PC-3 (cell line): ENCODE measurements around the gene CACNA1E. TPM values are rescaled to one million over a fixed set of nuclear protein-coding genes. Genes with fewer than 3 reads are reported as not detected.
A peak's percentile ranks its signal among the peaks of the same experiment; 100 is the strongest.

ENCODE experiments used
- ATAC-seq: fragments of 200-7000 bp; cut with Tn5 transposase; 2 replicates; pipeline ENCODE4 v1.9.1; 2020; ENCODE audit warnings: mild to moderate bottlenecking, moderate library complexity
- BruUV-seq: library from RNA; stranded (reverse); fragments of 400-500 nt; replicated peaks from 2 replicates; lab custom pipeline; 2021; lab: Mats Ljungman, UMichigan
- CTCF ChIA-PET: fragments of 300-600 bp; sonication (Branson Sonifier 250); formaldehyde crosslinking; loops from one replicate; lab custom pipeline; 2022; ENCODE audit warnings: antibody characterized with exemption; lab: Charles Lee
- POLR2A ChIA-PET: fragments of 300-600 bp; sonication (Branson Sonifier 250); formaldehyde crosslinking; loops from one replicate; lab custom pipeline; 2022; ENCODE audit warnings: antibody characterized with exemption; ENCODE audit not compliant: unreplicated experiment; lab: Charles Lee
- DNase-seq: peaks from one replicate; pipeline ENCODE4 v3.0.0-alpha.2; 2015
- H2AFZ ChIP-seq: fragments of 300-600 bp; sonication (generic); 2 replicates; pipeline ENCODE4 v1.6.0; 2016; ENCODE audit warnings: antibody characterized with exemption, low read length
- H3F3A ChIP-seq: fragments of 300-600 bp; sonication (generic); one replicate; pipeline ENCODE4 v1.6.0; 2017; ENCODE audit warnings: antibody characterized with exemption, low read length, control low read depth, mild to moderate bottlenecking; ENCODE audit not compliant: unreplicated experiment
- H3K27ac ChIP-seq: fragments of 300-600 bp; sonication (generic); 2 replicates; pipeline ENCODE4 v1.5.1; 2016; ENCODE audit warnings: mild to moderate bottlenecking, low read length
- H3K27me3 ChIP-seq: fragments of 300-600 bp; sonication (generic); 2 replicates; pipeline ENCODE4 v1.6.1; 2016; ENCODE audit warnings: low read length, mixed read lengths
- H3K36me3 ChIP-seq: fragments of 300-600 bp; sonication (generic); 2 replicates; pipeline ENCODE4 v1.6.1; 2016; ENCODE audit warnings: low read depth, mixed run types, low read length, mixed read lengths
- H3K4me1 ChIP-seq: fragments of 300-600 bp; sonication (generic); 2 replicates; pipeline ENCODE4 v1.5.1; 2016; ENCODE audit warnings: low read length; ENCODE audit not compliant: insufficient read depth
- H3K4me2 ChIP-seq: fragments of 300-600 bp; sonication (generic); 2 replicates; pipeline ENCODE4 v1.6.0; 2016; ENCODE audit warnings: low read length
- H3K4me3 ChIP-seq: fragments of 300-600 bp; sonication (generic); 2 replicates; pipeline ENCODE4 v1.5.1; 2016; ENCODE audit warnings: mild to moderate bottlenecking, low read length, mixed read lengths
- H3K79me2 ChIP-seq: fragments of 300-600 bp; sonication (generic); 2 replicates; pipeline ENCODE4 v1.6.1; 2017; ENCODE audit warnings: low read length, mixed read lengths
- H3K9ac ChIP-seq: fragments of 300-600 bp; sonication (generic); 2 replicates; pipeline ENCODE4 v1.6.0; 2016; ENCODE audit warnings: mild to moderate bottlenecking, low read length
- H3K9me2 ChIP-seq: fragments of 300-600 bp; sonication (generic); replicated peaks from 2 replicates; pipeline ENCODE4 v1.6.1; 2016; ENCODE audit warnings: mixed run types, low read length, mixed read lengths
- H3K9me3 ChIP-seq: fragments of 300-600 bp; sonication (generic); 2 replicates; pipeline ENCODE4 v1.6.1; 2016; ENCODE audit warnings: low read length, mixed read lengths
- H4K20me1 ChIP-seq: fragments of 300-600 bp; sonication (generic); 2 replicates; pipeline ENCODE4 v1.6.1; 2016; ENCODE audit warnings: low read length, mixed read lengths
- EZH2 ChIP-seq: fragments of 300-600 bp; sonication (generic); IDR thresholded peaks from one replicate; pipeline ENCODE4 v1.6.1; 2017; ENCODE audit warnings: antibody characterized with exemption, mild to moderate bottlenecking, low read length; ENCODE audit not compliant: unreplicated experiment
- EZH2phosphoT487 ChIP-seq: fragments of 300-600 bp; sonication (generic); IDR thresholded peaks from 2 replicates; pipeline ENCODE4 v1.6.1; 2018; ENCODE audit warnings: mild to moderate bottlenecking, antibody characterized with exemption, low read length, borderline replicate concordance
- intact Hi-C: fragments of 100-400 bp; cut with micrococcal nuclease; formaldehyde crosslinking; loops from 2 replicates; pipeline ENCODE4 v1.9.0; 2023
- total RNA-seq: library from RNA; depleted of rRNA; stranded (reverse); fragments of >200 nt; gene quantifications from 2 replicates; pipeline ENCODE4 v1.2.3, GENCODE V29; 2014
- TF ChIP-seq, protein P1 (sequence below): fragments of 300-600 bp; sonication (generic); conservative IDR thresholded peaks from 2 replicates; pipeline ENCODE4 v1.5.1; 2017; ENCODE audit warnings: antibody characterized with exemption, low read depth, mild to moderate bottlenecking, low read length

CACNA1E gene
- total RNA-seq, 1 experiment from 2014 or later: not detected

DNA sequence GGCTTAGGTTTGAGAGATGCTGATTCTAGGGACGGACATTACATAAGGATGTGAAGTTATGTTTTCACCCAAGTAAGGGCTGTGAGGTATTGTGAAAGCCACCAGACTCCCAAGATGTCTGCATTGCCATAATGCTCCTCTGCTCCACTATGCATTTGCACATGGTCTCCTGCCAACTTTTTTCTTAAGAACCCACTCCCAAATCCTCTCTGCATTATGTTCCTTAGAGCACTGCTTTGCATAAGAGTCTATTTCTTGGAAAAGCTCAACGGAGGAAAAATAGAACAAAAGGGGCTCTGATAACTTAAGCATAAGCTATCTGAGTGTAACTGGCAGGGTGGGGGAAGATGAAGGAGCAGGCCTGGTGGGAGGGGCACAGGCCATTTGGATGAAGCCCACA lies 5.0 kb upstream of the CACNA1E start:
- CTCF ChIA-PET: interaction anchor here (1.6 kb wide), 1 partner anchor 603 kb away, joined by 7 read pairs; no protein-coding TSS in a partner anchor
- DNase-seq (no peak), ATAC-seq (no peak)
- Histone ChIP-seq H3K27me3 (peaks cover 24% of the 10 kb centered on the region), H2AFZ (no peak overlapping the region), H3K4me3 (no peak overlapping the region), H3K36me3 (no peaks in the 10 kb centered on the region), H3K4me1 (no peaks in the 10 kb centered on the region), H4K20me1 (no peaks in the 10 kb centered on the region), H3K79me2 (no peaks in the 10 kb centered on the region), H3K9me3 (no peaks in the 10 kb centered on the region), H3K4me2 (no peak overlapping the region), H3K9ac (no peak overlapping the region), H3K27ac (no peak overlapping the region), H3K9me2 (no peaks in the 10 kb centered on the region), H3F3A (no peaks in the 10 kb centered on the region)
- POLR2A ChIA-PET: no interaction called here
- intact Hi-C loops: no loop called here
- BruUV-seq: no TSS peak
- TF ChIP-seq EZH2phosphoT487 (no peak), EZH2 (no peak)
- TF ChIP-seq, protein P1, sequence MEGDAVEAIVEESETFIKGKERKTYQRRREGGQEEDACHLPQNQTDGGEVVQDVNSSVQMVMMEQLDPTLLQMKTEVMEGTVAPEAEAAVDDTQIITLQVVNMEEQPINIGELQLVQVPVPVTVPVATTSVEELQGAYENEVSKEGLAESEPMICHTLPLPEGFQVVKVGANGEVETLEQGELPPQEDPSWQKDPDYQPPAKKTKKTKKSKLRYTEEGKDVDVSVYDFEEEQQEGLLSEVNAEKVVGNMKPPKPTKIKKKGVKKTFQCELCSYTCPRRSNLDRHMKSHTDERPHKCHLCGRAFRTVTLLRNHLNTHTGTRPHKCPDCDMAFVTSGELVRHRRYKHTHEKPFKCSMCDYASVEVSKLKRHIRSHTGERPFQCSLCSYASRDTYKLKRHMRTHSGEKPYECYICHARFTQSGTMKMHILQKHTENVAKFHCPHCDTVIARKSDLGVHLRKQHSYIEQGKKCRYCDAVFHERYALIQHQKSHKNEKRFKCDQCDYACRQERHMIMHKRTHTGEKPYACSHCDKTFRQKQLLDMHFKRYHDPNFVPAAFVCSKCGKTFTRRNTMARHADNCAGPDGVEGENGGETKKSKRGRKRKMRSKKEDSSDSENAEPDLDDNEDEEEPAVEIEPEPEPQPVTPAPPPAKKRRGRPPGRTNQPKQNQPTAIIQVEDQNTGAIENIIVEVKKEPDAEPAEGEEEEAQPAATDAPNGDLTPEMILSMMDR: no peak

DNA sequence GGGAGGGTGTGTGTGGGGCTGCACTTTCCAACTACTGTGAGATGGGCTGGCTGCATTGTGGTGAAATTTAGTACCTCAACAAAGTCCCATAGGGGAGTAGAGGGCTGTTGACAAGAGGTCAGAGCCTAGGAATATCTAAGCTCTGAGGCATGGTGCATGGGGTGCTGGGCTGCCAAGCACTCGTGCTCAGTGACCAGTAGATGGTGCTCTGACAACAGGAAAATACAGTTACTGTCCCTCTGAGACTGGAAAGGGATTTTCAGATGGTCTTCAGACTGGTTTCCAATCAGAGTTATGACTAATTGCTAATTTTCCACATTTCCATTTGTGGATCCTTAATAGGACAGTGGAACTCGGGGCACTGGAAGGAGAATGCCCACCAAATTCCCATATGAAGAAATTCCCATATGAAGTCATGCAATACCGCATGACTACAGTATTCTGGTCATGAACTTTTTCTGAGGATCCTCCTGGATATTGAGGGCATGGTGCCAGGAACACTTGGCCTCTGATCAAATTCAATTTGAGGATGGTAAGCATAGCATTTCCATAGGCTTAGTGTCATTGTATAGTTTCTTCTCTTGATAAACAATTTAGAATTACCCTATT lies 4.1 kb upstream of the CACNA1E start:
- Histone ChIP-seq H3K9me2 (no peaks in the 10 kb centered on the region), H3K4me1 (no peaks in the 10 kb centered on the region), H2AFZ (no peak overlapping the region), H4K20me1 (no peaks in the 10 kb centered on the region), H3K4me2 (no peak overlapping the region), H3F3A (no peaks in the 10 kb centered on the region), H3K79me2 (no peaks in the 10 kb centered on the region), H3K27ac (no peak overlapping the region), H3K36me3 (no peaks in the 10 kb centered on the region), H3K4me3 (no peak overlapping the region), H3K9ac (no peak overlapping the region), H3K9me3 (no peaks in the 10 kb centered on the region), H3K27me3 (peaks cover 29% of the 10 kb centered on the region)
- CTCF ChIA-PET: interaction anchor here (0.6 to 1.6 kb wide), 3 partner anchors 575 to 603 kb away, joined by 3 to 7 read pairs (median 3); no protein-coding TSS in a partner anchor
- ATAC-seq (peak; percentile 83), DNase-seq (peak; percentile 63)
- TF ChIP-seq EZH2 (no peak), EZH2phosphoT487 (no peak)
- TF ChIP-seq, protein P1: peak; percentile 71
- intact Hi-C loops: loop anchor here (1.0 kb wide), 2 partner anchors 197 to 458 kb away; no protein-coding TSS in a partner anchor
- POLR2A ChIA-PET: no interaction called here
- BruUV-seq: no TSS peak

DNA sequence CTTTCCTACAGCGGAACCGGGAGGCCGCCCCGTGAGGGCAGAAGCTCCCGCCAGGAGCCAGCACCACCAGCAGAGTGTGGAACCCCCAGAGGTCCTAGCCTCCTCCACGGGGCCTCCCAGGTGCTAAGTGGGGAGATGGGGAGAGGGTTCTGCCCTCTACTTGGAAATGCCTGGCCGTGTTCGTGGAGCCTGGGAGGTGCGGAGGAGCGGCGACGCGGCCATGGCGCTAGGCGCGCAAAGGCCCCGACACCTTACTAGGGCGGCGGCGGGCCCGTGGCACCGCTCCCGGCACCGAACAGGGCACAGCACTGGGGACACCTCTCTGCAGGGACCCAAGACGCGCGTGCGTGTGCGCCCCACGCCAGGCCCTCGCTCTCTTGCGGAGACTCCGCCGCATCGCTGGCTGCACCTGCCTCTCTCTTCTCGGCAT lies 1.3 kb upstream of the CACNA1E start:
- Histone ChIP-seq H3K4me2 (no peak overlapping the region), H3K27ac (no peak overlapping the region), H3K4me1 (no peaks in the 10 kb centered on the region), H3K27me3 (peaks cover 57% of the 10 kb centered on the region), H3F3A (no peaks in the 10 kb centered on the region), H3K9me2 (no peaks in the 10 kb centered on the region), H2AFZ (no peak overlapping the region), H3K9ac (no peak overlapping the region), H3K36me3 (no peaks in the 10 kb centered on the region), H3K4me3 (no peak overlapping the region), H4K20me1 (no peaks in the 10 kb centered on the region), H3K9me3 (no peaks in the 10 kb centered on the region), H3K79me2 (no peaks in the 10 kb centered on the region)
- intact Hi-C loops: no loop called here
- no peak for ATAC-seq
- no peak for DNase-seq
- BruUV-seq: no TSS peak
- TF ChIP-seq EZH2phosphoT487: no peak
- no peak for TF ChIP-seq EZH2
- TF ChIP-seq, protein P1: no peak
- CTCF ChIA-PET: no interaction called here
- POLR2A ChIA-PET: no interaction called here
